HG03095 (cell line): ENCODE measurements around the gene CX3CR1.
"Not testable (repeated sequence)": the region's sequence is repeated elsewhere in the genome, so short reads cannot be mapped to it uniquely, and the experiment has no call there.

Source experiments
- ATAC-seq: cut with Tn5 transposase; IDR thresholded peaks from one replicate; pipeline ENCODE4 v1.9.1; 2021; ENCODE audit warnings: moderate library complexity; ENCODE audit not compliant: unreplicated experiment

CX3CR1 gene, protein sequence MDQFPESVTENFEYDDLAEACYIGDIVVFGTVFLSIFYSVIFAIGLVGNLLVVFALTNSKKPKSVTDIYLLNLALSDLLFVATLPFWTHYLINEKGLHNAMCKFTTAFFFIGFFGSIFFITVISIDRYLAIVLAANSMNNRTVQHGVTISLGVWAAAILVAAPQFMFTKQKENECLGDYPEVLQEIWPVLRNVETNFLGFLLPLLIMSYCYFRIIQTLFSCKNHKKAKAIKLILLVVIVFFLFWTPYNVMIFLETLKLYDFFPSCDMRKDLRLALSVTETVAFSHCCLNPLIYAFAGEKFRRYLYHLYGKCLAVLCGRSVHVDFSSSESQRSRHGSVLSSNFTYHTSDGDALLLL

DNA sequence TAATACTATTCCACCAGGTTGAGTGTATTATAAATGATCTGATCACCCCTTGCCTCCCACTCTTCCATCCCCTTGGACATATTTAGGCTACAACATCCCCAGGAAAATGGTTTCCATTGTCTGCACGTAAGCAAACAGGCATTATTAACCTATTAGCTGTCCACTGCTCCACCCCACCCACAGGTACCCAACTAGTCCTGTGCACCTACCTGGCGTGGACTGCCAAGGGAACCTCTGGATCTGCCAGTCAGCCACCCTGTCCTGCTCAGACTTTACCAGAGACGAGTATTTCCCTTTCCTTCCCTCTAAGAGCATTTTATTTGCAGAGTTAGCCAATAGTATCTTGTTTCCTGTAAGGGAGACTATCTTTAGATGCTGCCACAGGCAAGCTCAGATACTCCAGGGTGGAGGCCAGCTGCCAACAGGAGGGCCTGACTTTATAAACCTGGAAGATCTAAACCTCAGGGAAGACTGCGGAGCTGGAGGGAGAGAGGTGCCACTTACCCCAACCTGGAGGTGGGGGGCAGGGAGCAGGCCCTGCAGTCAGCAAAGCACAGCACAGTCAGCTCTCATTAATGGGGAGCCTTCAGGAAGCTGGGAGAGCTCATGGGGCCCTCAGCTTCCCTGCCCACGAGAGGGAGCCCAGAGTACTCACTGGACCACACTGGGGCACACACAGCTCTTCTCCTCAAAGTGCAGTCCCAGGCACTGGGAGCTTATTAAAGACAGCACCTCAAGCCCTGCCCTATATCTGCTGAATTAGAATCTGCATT is at the start of gene CX3CR1:
Gene CX3CR1 (minus strand): TSS at position 292 of the 773 bp plus-strand sequence. CDS start 13,527 bp downstream, outside the sequence.
- no peak for ATAC-seq

GRCh38 chr3:39329493-39329892 is 49.7 kb upstream of the CX3CR1 start, which contains the start of gene CCR8:
TSS of gene CCR8 (plus strand) at chr3:39329709. CDS start at chr3:39332332, 2,623 bp downstream.
- ATAC-seq, result no peak

DNA sequence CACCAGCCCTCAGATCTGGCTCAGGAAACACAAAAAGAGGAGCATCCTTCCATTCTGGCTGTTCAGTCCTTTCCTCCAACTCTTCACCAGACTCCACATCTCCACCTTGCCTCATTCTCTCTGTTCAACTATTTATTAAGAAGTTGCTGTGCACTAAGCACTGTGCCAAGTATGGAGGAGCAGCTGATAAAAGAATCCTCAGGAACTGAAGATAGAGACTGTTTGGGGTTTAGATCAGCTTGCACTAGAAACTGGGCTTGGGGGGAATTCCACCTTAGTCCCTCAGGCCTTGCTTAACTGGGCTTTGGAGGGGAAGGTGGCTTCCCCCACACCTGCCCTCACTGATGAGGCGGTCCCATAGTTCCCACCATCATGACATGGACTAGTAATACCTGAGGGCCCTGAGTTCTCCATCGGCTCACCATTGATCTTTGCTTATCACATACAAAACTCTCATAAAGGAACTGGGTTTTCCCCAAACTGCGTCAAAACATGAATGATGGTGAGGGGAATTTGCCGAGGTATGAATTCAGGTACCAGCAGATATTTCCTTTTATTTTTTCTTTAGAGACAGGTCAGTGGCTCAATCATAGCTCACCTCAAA is 48.0 kb upstream of the CX3CR1 start:
- ATAC-seq, result peak; percentile 74

GRCh38 chr3:39327053-39327745 is 47.4 kb upstream of the CX3CR1 start:
- ATAC-seq, result peak; percentile 3

- no peak for ATAC-seq
These were observed 45.4 kb upstream of the CX3CR1 start for GRCh38 chr3:39325236-39325635.

- ATAC-seq, result no peak
These were observed 43.7 kb upstream of the CX3CR1 start for GRCh38 chr3:39323494-39323893.

- no peak for ATAC-seq
These were observed 43.1 kb upstream of the CX3CR1 start for GRCh38 chr3:39322936-39323335.

DNA sequence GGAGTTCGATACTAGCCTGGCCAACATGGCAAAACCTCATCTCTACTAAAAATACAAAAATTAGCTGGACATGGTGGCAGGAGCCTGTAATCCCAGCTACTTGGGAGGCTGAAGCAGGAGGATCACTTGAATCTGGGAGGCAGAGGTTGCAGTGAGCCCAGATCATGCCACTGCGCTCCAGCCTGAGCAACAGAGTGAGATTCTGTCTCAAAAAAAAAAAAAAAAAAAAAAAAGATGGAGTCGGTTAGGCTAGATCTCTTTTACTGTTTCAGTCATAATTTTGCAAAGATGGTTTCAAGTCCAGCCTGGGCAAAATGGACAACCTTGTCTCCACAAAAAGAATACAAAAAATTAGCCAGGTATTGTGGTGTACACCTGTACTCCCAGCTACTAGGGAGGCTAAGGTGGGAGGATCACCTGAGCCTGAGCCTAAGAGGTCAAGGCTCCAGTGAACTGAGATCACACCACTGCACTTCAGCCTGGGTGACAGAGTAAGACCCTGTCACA is 42.4 kb upstream of the CX3CR1 start:
- not testable (repeated sequence) for ATAC-seq

- ATAC-seq, result not testable (repeated sequence)
These were observed 41.7 kb upstream of the CX3CR1 start for GRCh38 chr3:39321574-39321983.

- no peak for ATAC-seq
These were observed 39.4 kb upstream of the CX3CR1 start for GRCh38 chr3:39319249-39319648.

DNA sequence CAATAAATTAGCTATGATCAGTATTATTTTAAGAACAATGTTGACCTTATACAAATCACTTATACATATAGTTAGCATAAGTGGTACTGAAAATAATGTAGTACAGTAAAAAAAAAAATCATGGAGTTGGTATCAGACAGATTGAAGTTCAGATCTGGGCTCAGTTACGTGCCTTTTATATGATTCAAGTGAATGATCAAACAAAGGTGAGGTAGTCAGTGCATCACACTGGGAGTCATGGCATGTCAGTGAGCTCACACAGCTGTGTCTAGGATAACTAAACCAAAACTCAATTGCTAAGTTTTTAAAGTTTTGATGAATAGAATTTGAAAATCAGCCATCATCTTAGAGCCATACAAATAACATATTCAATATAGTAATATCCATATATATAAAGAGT is 38.5 kb upstream of the CX3CR1 start:
- ATAC-seq, result no peak

DNA sequence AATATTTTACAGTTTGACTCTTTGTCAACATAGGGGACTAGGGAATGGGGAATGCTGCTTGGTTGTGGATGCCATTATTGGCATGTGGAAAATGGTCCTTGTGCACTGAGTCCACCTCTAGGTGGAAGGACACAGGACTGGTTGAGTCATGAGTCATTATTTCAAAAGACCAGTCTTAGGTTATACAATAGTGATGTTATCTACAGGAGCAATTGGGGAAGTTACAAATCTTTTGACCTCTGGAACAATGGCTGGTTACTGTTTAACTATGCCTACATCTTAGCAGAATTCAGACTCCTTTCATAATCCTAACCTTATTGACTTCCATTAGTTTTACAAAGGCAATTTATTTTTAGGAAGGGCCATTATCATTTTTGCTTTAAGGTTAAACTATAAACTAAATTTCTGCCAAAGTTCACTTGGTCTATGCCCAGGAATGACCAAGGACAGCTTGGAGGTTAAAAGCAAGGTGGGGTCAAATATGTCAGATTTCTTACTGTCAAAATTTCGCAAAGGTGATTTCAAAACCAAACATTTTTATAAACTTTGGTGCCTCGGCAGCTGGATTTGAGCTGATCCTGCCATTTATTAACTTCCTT is 37.8 kb upstream of the CX3CR1 start:
- no peak for ATAC-seq

DNA sequence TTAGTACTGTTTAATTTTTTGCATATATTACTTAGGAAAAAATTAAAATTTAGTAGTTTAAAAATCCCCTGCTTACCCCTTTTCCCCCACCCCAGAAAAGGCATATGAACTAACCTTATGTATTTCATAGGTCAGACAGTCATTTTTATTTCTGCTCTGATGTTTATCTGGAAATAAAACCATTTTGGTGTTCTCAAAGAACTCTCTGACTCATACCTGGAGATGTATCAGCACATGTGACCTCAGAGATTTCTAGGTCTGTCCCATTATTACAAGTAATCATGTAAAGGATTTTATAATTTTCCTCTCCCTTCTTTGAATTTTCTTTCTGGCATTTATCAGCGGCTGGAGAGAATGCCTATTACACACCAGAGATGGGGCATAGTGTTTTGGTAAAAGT is 35.6 kb upstream of the CX3CR1 start:
- no peak for ATAC-seq

GRCh38 chr3:39313289-39313688 is 33.5 kb upstream of the CX3CR1 start:
- ATAC-seq, result no peak

DNA sequence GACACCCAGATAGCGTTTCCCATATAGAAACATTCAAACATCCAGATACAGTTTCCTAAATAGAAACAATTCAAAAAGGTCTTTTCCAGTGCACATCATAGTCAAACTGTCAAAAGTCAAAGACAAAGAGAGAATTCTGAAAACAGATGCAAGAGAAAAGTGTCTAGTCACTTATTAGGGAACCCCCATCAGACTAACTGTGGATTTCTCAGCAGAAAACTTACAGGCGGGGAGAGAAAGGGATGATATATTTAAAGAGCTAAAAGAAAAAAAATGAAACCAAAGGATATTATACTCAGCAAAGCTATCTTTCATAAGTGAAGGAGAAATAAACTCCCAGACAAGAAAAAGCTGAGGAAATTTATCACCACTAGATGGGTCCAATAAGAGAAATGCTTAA is 22.3 kb upstream of the CX3CR1 start:
- ATAC-seq, result no peak

DNA sequence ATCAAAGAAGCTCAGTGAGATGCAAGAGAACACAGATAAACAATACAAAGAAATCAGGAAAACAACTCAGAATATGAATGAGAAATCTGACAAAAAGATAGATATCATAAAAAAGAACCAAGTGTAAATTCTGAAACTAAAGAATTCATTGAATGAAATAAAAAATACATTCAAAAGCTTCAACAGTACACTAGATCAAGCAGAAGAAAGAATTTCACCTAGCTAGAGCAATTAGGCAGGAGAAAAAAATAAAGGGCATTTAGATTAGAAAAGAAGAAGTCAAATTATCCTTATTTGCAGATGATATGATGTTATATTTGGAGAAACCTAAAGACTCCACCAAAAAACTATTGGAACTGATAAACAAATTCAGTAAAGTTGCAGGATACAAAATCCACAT is 19.4 kb upstream of the CX3CR1 start:
- ATAC-seq, result no peak

DNA sequence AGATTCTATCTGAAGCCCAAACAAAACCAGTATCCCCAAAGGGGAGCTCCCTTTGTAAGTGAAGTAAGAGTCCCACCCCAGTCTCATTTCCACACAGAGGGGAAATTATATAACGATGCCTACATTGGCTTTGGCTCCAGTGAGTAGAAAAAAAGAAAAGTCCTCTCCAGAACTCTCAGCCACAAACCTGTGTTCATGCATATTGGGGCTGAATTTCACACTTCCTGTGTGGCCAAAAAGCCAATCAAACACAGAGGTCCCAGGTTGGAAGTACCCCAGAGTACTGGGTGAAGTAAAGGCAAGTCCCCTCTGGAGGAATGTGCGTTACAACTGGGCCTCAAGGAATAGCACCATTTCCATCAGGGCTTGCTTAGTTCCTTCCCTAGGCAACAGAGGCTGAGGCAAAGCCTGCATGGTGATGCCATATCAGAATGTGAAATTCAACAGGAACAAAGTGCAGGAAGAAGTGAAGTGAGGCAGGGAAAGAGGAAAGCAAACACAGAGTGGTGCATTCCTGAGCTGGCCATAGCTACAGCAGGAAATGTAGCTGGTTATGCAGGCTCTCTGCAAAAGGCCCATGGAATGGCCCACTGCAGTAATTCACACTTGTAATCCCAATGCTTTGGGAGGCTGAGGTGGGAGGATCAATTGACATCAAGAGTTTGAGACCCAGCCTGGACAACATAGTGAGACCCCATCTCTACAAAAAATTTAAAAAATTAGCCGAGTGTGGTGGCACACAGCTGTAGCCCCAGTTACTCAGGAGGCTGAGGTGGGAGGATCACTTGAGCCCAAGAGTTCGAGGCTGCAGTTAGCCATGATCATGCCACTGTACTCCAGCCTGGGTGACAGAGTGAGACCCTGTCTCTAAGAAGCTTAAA is 16.6 kb upstream of the CX3CR1 start:
- no peak for ATAC-seq

- ATAC-seq, result peak; percentile 84
These were observed 15.4 kb upstream of the CX3CR1 start for GRCh38 chr3:39295184-39295775.
